KMS-11 (cell line): Measurements from ENCODE around the gene ETV3.

ENCODE experiments used
- H2AFZ ChIP-seq: fragments of 200-600 bp; sonication (generic); 2 replicates; pipeline ENCODE4 v1.6.1; 2016; ENCODE audit warnings: antibody characterized with exemption, mixed run types, low read depth
- H3K27ac ChIP-seq: fragments of 200-600 bp; sonication (generic); 2 replicates; pipeline ENCODE4 v1.6.1; 2016; ENCODE audit warnings: mild to moderate bottlenecking, mixed run types
- H3K27me3 ChIP-seq: fragments of 200-600 bp; sonication (generic); 2 replicates; pipeline ENCODE4 v1.6.1; 2017; ENCODE audit warnings: mild to moderate bottlenecking, low read depth, mixed run types, moderate library complexity; ENCODE audit not compliant: insufficient read depth
- H3K36me3 ChIP-seq: fragments of 200-600 bp; sonication (generic); 2 replicates; pipeline ENCODE4 v1.6.1; 2017; ENCODE audit warnings: mild to moderate bottlenecking, mixed run types; ENCODE audit not compliant: insufficient read depth
- H3K4me1 ChIP-seq: fragments of 200-600 bp; sonication (generic); 2 replicates; pipeline ENCODE4 v1.6.1; 2016; ENCODE audit warnings: mild to moderate bottlenecking, low read depth, mixed run types; ENCODE audit not compliant: poor library complexity, severe bottlenecking
- H3K4me2 ChIP-seq: fragments of 200-600 bp; sonication (generic); 2 replicates; pipeline ENCODE4 v1.7.0; 2016; ENCODE audit warnings: mild to moderate bottlenecking, mixed run types
- H3K4me3 ChIP-seq: fragments of 200-600 bp; sonication (generic); IDR thresholded peaks from 2 replicates; pipeline ENCODE4 v1.6.1; 2017; ENCODE audit warnings: low read depth, low read length, mixed read lengths; ENCODE audit not compliant: insufficient read depth
- H3K79me2 ChIP-seq: fragments of 200-600 bp; sonication (generic); 2 replicates; pipeline ENCODE4 v1.6.1; 2016; ENCODE audit warnings: low read depth, mixed run types; ENCODE audit not compliant: insufficient read depth
- H3K9ac ChIP-seq: fragments of 200-600 bp; sonication (generic); 2 replicates; pipeline ENCODE4 v1.6.1; 2016; ENCODE audit warnings: mild to moderate bottlenecking, mixed run types
- H4K20me1 ChIP-seq: fragments of 200-600 bp; sonication (generic); 2 replicates; pipeline ENCODE4 v1.6.1; 2016; ENCODE audit warnings: mild to moderate bottlenecking, mixed run types; ENCODE audit not compliant: insufficient read depth
- TF ChIP-seq, protein P1 (sequence below): fragments of 200-600 bp; sonication (generic); conservative IDR thresholded peaks from 2 replicates; pipeline ENCODE4 v1.6.1; 2017; ENCODE audit warnings: low read depth, mild to moderate bottlenecking, antibody characterized with exemption, low read length, moderate library complexity, mixed read lengths

Gene ETV3

GRCh38 chr1:157119448-157119847, 18.7 kb downstream of the ETV3 start:
- Histone ChIP-seq H4K20me1 (no peaks in the 10 kb centered on the region), H3K4me2 (no peak overlapping the region), H3K4me1 (peaks cover 21% of the 10 kb centered on the region), H3K27me3 (no peaks in the 10 kb centered on the region), H3K4me3 (no peak overlapping the region), H3K9ac (no peak overlapping the region), H3K36me3 (no peaks in the 10 kb centered on the region), H3K79me2 (no peaks in the 10 kb centered on the region), H2AFZ (no peak overlapping the region), H3K27ac (no peak overlapping the region)
- TF ChIP-seq, protein P1, sequence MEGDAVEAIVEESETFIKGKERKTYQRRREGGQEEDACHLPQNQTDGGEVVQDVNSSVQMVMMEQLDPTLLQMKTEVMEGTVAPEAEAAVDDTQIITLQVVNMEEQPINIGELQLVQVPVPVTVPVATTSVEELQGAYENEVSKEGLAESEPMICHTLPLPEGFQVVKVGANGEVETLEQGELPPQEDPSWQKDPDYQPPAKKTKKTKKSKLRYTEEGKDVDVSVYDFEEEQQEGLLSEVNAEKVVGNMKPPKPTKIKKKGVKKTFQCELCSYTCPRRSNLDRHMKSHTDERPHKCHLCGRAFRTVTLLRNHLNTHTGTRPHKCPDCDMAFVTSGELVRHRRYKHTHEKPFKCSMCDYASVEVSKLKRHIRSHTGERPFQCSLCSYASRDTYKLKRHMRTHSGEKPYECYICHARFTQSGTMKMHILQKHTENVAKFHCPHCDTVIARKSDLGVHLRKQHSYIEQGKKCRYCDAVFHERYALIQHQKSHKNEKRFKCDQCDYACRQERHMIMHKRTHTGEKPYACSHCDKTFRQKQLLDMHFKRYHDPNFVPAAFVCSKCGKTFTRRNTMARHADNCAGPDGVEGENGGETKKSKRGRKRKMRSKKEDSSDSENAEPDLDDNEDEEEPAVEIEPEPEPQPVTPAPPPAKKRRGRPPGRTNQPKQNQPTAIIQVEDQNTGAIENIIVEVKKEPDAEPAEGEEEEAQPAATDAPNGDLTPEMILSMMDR = no peak

DNA sequence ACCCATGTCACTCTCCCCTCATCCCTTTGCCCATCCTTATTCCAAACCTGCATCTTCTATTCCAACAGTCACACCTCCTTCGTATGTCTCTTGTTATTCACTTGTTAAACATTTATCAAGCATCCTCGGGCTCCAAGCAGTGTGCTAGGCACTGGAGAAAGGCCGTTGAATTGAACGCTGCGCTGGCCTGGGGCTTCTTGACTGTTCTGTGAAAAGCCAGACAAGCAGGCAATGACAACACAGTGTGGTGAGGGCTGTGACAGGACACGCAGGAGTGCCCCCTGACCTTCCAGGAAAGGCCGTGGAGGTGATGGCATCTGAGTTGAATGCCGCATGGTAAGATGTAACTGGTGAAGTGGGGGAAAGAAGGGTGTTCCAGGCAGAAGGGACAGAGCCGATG, 19.2 kb downstream of the ETV3 start:
- TF ChIP-seq, protein P1 = no peak

DNA sequence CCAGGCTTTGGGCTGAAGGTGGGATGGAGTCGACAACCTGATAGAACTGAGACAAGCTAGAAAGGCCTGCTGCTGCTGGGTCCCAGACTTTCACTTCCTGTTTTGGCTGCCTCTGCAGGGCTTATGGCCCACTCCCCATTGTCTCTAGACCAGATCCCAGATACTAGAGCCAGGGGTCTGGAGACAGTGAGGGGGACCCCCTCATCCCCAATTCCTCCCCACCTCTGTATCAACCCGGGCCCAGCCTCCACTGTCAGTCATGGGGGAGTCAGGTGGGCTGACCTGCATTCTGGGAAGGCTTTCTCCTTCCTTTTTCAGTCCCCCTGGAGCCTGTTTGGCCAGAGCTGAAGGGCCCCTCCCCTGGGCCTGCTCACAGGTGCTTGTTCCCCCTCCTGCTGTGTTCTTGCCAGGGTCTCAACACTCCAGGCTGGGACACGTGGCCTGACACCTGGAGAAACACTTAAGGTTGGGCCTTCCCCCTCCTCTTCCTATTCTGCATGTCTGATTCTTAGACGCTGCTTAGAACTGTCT, 20.6 kb downstream of the ETV3 start:
- TF ChIP-seq, protein P1 = no peak
- Histone ChIP-seq H3K79me2 (no peaks in the 10 kb centered on the region), H4K20me1 (no peaks in the 10 kb centered on the region), H2AFZ (peak overlapping the region; percentile 74), H3K4me1 (peaks cover 21% of the 10 kb centered on the region), H3K4me3 (no peak overlapping the region), H3K27me3 (no peaks in the 10 kb centered on the region), H3K27ac (no peak overlapping the region; the same call in 1 of the 2 replicates), H3K4me2 (peak overlapping the region; percentile 49), H3K36me3 (no peaks in the 10 kb centered on the region), H3K9ac (peak overlapping the region; percentile 10; the same call in 1 of the 2 replicates)

More for the DNA sequence above, 19.2 kb downstream of the ETV3 start:
- Histone ChIP-seq H3K4me3 (no peak overlapping the region), H3K79me2 (no peaks in the 10 kb centered on the region), H3K4me2 (no peak overlapping the region), H3K4me1 (peaks cover 21% of the 10 kb centered on the region), H3K36me3 (no peaks in the 10 kb centered on the region), H2AFZ (no peak overlapping the region), H3K9ac (no peak overlapping the region), H3K27me3 (no peaks in the 10 kb centered on the region), H3K27ac (no peak overlapping the region), H4K20me1 (no peaks in the 10 kb centered on the region)

DNA sequence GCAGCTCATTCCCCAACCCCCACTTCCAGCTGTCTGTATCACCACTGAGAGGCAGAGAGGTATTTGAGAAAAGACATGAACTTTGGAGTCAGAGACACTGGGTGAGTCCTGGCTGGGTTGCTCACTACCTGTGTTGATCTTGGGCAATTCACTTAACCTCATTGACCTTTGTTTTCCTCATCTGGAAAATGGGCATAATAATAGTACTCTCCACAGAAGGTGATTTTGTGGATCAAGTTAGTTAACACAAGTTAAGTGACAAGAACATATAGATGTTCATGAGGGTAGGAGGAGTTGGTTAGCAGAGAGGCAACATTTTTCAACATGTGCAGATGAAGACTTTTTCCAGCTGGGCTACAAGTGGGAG, 21.5 kb downstream of the ETV3 start:
- Histone ChIP-seq H3K4me2 (no peak overlapping the region; the same call in 1 of the 2 replicates), H3K4me3 (no peak overlapping the region), H3K27me3 (no peaks in the 10 kb centered on the region; the same call in 1 of the 2 replicates), H3K4me1 (peaks cover 21% of the 10 kb centered on the region), H3K36me3 (no peaks in the 10 kb centered on the region), H3K27ac (no peak overlapping the region), H2AFZ (no peak overlapping the region), H3K79me2 (no peaks in the 10 kb centered on the region), H4K20me1 (no peaks in the 10 kb centered on the region), H3K9ac (no peak overlapping the region)
- TF ChIP-seq, protein P1 = no peak
